Stomach (tissue), 4 donors: Measurements from ENCODE around the gene KCNH1.

Source experiments
- CTCF ChIP-seq, 7 experiments: fragments of 450-650 bp in 4 of 7; fragments of 200-600 bp in 3 of 7; sonication (generic) in 3 of 7; IDR thresholded peaks; one replicate each; pipeline ENCODE4 v1.5.1; 2016 to 2019; ENCODE audit warnings: antibody characterized with exemption in 7 of 7, control low read depth in 2 of 7, mild to moderate bottlenecking in 1 of 7
- POLR2A ChIP-seq, 4 donors: fragments of 450-650 bp; IDR thresholded peaks; one replicate each; pipeline ENCODE4 v1.6.1; 2016; ENCODE audit warnings: antibody characterized with exemption in 4 of 4, control low read depth in 2 of 4, mild to moderate bottlenecking in 1 of 4, moderate library complexity in 1 of 4
- POLR2AphosphoS5 ChIP-seq, 3 donors: sonication (generic); formaldehyde crosslinking; IDR thresholded peaks; one replicate each; pipeline ENCODE4 v1.6.1; 2016; ENCODE audit warnings: antibody characterized with exemption in 3 of 3

GRCh38 chr1:210883821-210884220 lies 250.1 kb downstream of the KCNH1 start:
- TF ChIP-seq CTCF (IDR thresholded peaks at IDR 0.05) = no peak
- TF ChIP-seq POLR2AphosphoS5 (IDR thresholded peaks at IDR 0.05) = no peak
- TF ChIP-seq POLR2A (IDR thresholded peaks at IDR 0.05) = no peak
